HG03103 (cell line): Measurements from ENCODE around the gene ANKS1A.
"Not testable (repeated sequence)": the region's sequence is repeated elsewhere in the genome, so short reads cannot be mapped to it uniquely, and the experiment has no call there.

ENCODE experiments used
- ATAC-seq: cut with Tn5 transposase; IDR thresholded peaks from one replicate; pipeline ENCODE4 v1.9.1; 2021; ENCODE audit warnings: low read depth; ENCODE audit not compliant: unreplicated experiment

The ANKS1A gene

GRCh38 chr6:34917626-34918285 is 28.7 kb downstream of the ANKS1A start:
- no peak for ATAC-seq

- no peak for ATAC-seq
Measured at GRCh38 chr6:34919651-34920050, 30.6 kb downstream of the ANKS1A start.

GRCh38 chr6:34920097-34920496 is 31.0 kb downstream of the ANKS1A start:
- no peak for ATAC-seq

GRCh38 chr6:34922177-34922663 is 33.2 kb downstream of the ANKS1A start:
- no peak for ATAC-seq

GRCh38 chr6:34924831-34925625 is 36.0 kb downstream of the ANKS1A start:
- ATAC-seq, result no peak

GRCh38 chr6:34926655-34927054 is 37.6 kb downstream of the ANKS1A start:
- no peak for ATAC-seq

GRCh38 chr6:34928220-34928619 is 39.2 kb downstream of the ANKS1A start:
- no peak for ATAC-seq

GRCh38 chr6:34928695-34929094 is 39.6 kb downstream of the ANKS1A start:
- no peak for ATAC-seq

- no peak for ATAC-seq
Measured at GRCh38 chr6:34929241-34929978, 40.4 kb downstream of the ANKS1A start.

- ATAC-seq, result no peak
Measured at GRCh38 chr6:34930221-34930620, 41.2 kb downstream of the ANKS1A start.

GRCh38 chr6:34932202-34932601 is 43.1 kb downstream of the ANKS1A start:
- not testable (repeated sequence) for ATAC-seq

GRCh38 chr6:34934516-34934915 is 45.5 kb downstream of the ANKS1A start:
- ATAC-seq, result no peak

- no peak for ATAC-seq
Measured at GRCh38 chr6:34938268-34938667, 49.2 kb downstream of the ANKS1A start.

- no peak for ATAC-seq
Measured at GRCh38 chr6:34940030-34940434, 51.0 kb downstream of the ANKS1A start.

GRCh38 chr6:34941421-34941820 is 52.4 kb downstream of the ANKS1A start:
- ATAC-seq, result no peak

- ATAC-seq, result no peak
Measured at GRCh38 chr6:34945317-34945716, 56.3 kb downstream of the ANKS1A start.

- ATAC-seq, result no peak
Measured at GRCh38 chr6:34947561-34947960, 58.5 kb downstream of the ANKS1A start.

- ATAC-seq, result no peak
Measured at GRCh38 chr6:34949636-34950035, 60.6 kb downstream of the ANKS1A start.

GRCh38 chr6:34950849-34951248 is 61.8 kb downstream of the ANKS1A start:
- no peak for ATAC-seq

GRCh38 chr6:34951731-34952130 is 62.7 kb downstream of the ANKS1A start:
- no peak for ATAC-seq
